Smooth muscle cell (in vitro differentiated cells): ENCODE results near the gene STRIT1. TPM values are rescaled to one million over a fixed set of nuclear protein-coding genes. Genes with fewer than 3 reads are reported as not detected.

Source experiments
- DNase-seq: peaks from one replicate; lab custom pipeline; 2025; ENCODE audit not compliant: unreplicated experiment; lab: John Stamatoyannopoulos, UW
- H2AFZ ChIP-seq: fragments of 200-600 bp; sonication (generic); 2 replicates; pipeline ENCODE4 v1.6.0; 2016; ENCODE audit warnings: antibody characterized with exemption, low read depth, mild to moderate bottlenecking
- H3F3A ChIP-seq: fragments of 200-600 bp; sonication (generic); 2 replicates; pipeline ENCODE4 v1.6.0; 2017; ENCODE audit warnings: antibody characterized with exemption, low read depth
- H3K27ac ChIP-seq: fragments of 200-600 bp; sonication (generic); 2 replicates; pipeline ENCODE4 v1.5.1; 2016; ENCODE audit warnings: low read depth, mild to moderate bottlenecking
- H3K27me3 ChIP-seq: fragments of 200-600 bp; sonication (generic); 2 replicates; pipeline ENCODE4 v1.6.1; 2016; ENCODE audit warnings: low read depth, mild to moderate bottlenecking
- H3K36me3 ChIP-seq: fragments of 200-600 bp; sonication (generic); 2 replicates; pipeline ENCODE4 v1.5.1; 2016; ENCODE audit warnings: low read depth
- H3K4me1 ChIP-seq: fragments of 200-600 bp; sonication (generic); 2 replicates; pipeline ENCODE4 v1.5.1; 2016; ENCODE audit warnings: low read depth
- H3K4me2 ChIP-seq: fragments of 200-600 bp; sonication (generic); 2 replicates; pipeline ENCODE4 v1.6.0; 2016; ENCODE audit warnings: mild to moderate bottlenecking
- H3K4me3 ChIP-seq: fragments of 200-600 bp; sonication (generic); 2 replicates; pipeline ENCODE4 v1.5.1; 2016; ENCODE audit warnings: mild to moderate bottlenecking
- H3K79me2 ChIP-seq: fragments of 200-600 bp; sonication (generic); 2 replicates; pipeline ENCODE4 v1.6.0; 2016; ENCODE audit warnings: low read depth, mild to moderate bottlenecking
- H3K9ac ChIP-seq: fragments of 200-600 bp; sonication (generic); 2 replicates; pipeline ENCODE4 v1.6.0; 2016; ENCODE audit warnings: low read depth
- H3K9me3 ChIP-seq: fragments of 200-600 bp; sonication (generic); replicated peaks from 2 replicates; pipeline ENCODE4 v1.5.1; 2016; ENCODE audit warnings: low read depth
- H4K20me1 ChIP-seq: fragments of 200-600 bp; sonication (generic); 2 replicates; pipeline ENCODE4 v1.6.0; 2016; ENCODE audit warnings: low read depth
- CTCF ChIP-seq: fragments of 200-600 bp; sonication (generic); IDR thresholded peaks from 2 replicates; pipeline ENCODE4 v1.5.1; 2017; ENCODE audit warnings: borderline replicate concordance, mild to moderate bottlenecking, antibody characterized with exemption; ENCODE audit not compliant: insufficient read depth, poor library complexity, severe bottlenecking
- WGBS: methylation state at CpG from one replicate; pipeline ENCODE4 v1.1.7; 2016; ENCODE audit warnings: low lambda C conversion rate; 5-methylcytosine and 5-hydroxymethylcytosine counted together
- polyA plus RNA-seq: library from polyadenylated mRNA; unstranded; fragments of >200 nt; fragmentation: Nextera tagmentation; extraction: Ambion mirVana; gene quantifications from 2 replicates; pipeline ENCODE4 v1.2.1, GENCODE V29; 2016
- total RNA-seq: library from RNA; depleted of rRNA; stranded (reverse); fragments of >200 nt; gene quantifications from 2 replicates; pipeline ENCODE4 v1.2.3, GENCODE V29; 2014

STRIT1 gene
- total and polyA plus RNA-seq, 2 experiments from 2014 or later = not detected

DNA sequence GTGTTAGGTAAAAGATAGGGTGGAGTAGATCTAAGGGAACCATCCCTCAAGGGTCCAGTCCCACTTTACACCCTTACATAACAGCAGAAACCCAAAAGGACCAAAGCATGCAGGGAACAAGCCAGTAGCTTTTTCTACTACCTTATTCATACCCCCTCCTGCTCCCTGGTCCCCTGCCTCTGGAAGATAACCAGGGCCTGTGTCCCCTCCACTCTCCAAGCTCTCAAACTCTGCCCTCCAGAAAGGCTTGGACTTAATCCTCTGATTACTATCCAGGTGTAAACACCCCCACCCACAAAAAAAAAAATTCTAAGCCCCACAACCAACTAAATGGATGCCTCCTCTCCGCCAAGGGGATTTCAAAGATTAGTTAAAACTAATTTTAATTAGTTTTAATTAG lies 33.9 kb upstream of the STRIT1 start:
- no peak overlapping the region for H3K4me2 ChIP-seq
- no peak overlapping the region for H3K27ac ChIP-seq
- DNase-seq = no peak
- no peaks in the 10 kb centered on the region for H3K9me3 ChIP-seq
- no peaks in the 10 kb centered on the region for H3K27me3 ChIP-seq
- H3K4me1 ChIP-seq = no peaks in the 10 kb centered on the region
- no peak overlapping the region for H3K4me3 ChIP-seq
- WGBS = 89% methylated on average over 1 of the region's 1 CpG
- H3K36me3 ChIP-seq = no peaks in the 10 kb centered on the region
- no peaks in the 10 kb centered on the region for H3F3A ChIP-seq
- H4K20me1 ChIP-seq = no peaks in the 10 kb centered on the region
- TF ChIP-seq CTCF = no peak
- H3K9ac ChIP-seq = no peak overlapping the region
- H2AFZ ChIP-seq = no peak overlapping the region
- no peaks in the 10 kb centered on the region for H3K79me2 ChIP-seq

DNA sequence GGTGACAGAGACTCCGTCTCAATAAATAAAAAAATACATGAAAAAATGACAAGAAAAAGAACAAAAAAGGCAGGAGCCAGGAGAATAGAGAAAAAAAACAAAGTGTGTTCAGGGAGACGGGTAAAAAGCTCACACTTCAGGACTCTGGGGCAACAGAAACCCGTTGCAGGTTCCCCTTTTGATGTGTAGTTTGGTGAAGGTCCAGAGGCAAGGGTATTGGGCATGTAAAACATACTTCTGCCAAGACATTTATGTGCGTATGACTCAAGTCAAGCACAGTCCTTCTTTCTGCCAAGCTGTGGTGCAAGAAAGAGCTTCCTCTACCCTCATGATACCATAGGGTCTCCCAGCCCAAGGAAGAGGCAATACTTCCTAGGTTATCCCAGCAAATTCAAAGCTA lies 33.4 kb upstream of the STRIT1 start:
- no peak for TF ChIP-seq CTCF
- no peaks in the 10 kb centered on the region for H3K9me3 ChIP-seq
- no peak overlapping the region for H3K27ac ChIP-seq
- no peak overlapping the region for H3K9ac ChIP-seq
- H3K4me1 ChIP-seq = no peaks in the 10 kb centered on the region
- no peak overlapping the region for H3K4me2 ChIP-seq
- H4K20me1 ChIP-seq = no peaks in the 10 kb centered on the region
- WGBS = 90% methylated on average over 4 of the region's 4 CpGs
- no peaks in the 10 kb centered on the region for H3F3A ChIP-seq
- H3K79me2 ChIP-seq = no peaks in the 10 kb centered on the region
- no peaks in the 10 kb centered on the region for H3K27me3 ChIP-seq
- DNase-seq = no peak
- H3K4me3 ChIP-seq = no peak overlapping the region
- no peaks in the 10 kb centered on the region for H3K36me3 ChIP-seq
- H2AFZ ChIP-seq = no peak overlapping the region

- DNase-seq = no peak
- no peak for TF ChIP-seq CTCF
- no peaks in the 10 kb centered on the region for H3K36me3 ChIP-seq
- no peaks in the 10 kb centered on the region for H3F3A ChIP-seq
- no peak overlapping the region for H3K9ac ChIP-seq
- no peaks in the 10 kb centered on the region for H3K27me3 ChIP-seq
- H2AFZ ChIP-seq = no peak overlapping the region
- WGBS = 83% methylated on average over 5 of the region's 5 CpGs
- no peaks in the 10 kb centered on the region for H4K20me1 ChIP-seq
- H3K4me1 ChIP-seq = no peaks in the 10 kb centered on the region
- H3K4me3 ChIP-seq = no peak overlapping the region
- no peaks in the 10 kb centered on the region for H3K9me3 ChIP-seq
- H3K79me2 ChIP-seq = no peaks in the 10 kb centered on the region
- no peak overlapping the region for H3K4me2 ChIP-seq
- no peak overlapping the region for H3K27ac ChIP-seq
These were observed 32.8 kb upstream of the STRIT1 start for GRCh38 chr3:155326244-155326643.

DNA sequence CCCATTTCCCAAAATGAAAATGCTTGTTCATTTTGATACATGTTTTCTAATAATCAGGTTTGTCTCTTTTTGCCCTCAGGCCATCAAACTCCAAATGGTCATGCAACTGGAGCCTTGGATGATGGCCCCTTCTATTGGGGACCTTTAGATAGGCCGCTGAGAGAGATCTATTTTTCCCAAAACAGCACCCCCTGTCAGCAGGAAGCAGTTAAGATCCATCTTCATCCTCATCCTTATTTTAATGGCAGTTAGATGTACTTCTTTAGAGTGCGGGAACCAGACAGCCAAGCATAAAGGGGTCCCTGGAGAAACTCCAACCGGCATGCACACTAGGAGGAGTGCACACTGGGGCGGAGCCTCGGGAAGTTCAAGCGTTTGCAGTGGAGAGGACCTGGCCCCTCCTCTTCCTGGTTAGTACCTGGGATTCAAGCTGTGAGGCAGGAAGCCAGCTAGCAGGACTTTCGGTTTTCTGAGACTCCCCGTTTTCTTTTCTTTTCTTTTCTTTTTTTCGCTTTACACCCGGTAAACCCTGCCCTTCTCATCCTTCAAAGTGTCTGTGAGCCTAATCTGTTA lies 31.9 kb upstream of the STRIT1 start:
- WGBS = 85% methylated on average over 10 of the region's 10 CpGs
- H4K20me1 ChIP-seq = no peaks in the 10 kb centered on the region

More for the DNA sequence above, 31.9 kb upstream of the STRIT1 start:
- Histone ChIP-seq H3K27me3 (no peaks in the 10 kb centered on the region), H3K36me3 (no peaks in the 10 kb centered on the region), H3K79me2 (no peaks in the 10 kb centered on the region), H3K9ac (no peak overlapping the region), H2AFZ (no peak overlapping the region), H3K4me2 (no peak overlapping the region), H3K9me3 (no peaks in the 10 kb centered on the region), H3K4me1 (no peaks in the 10 kb centered on the region), H3K27ac (no peak overlapping the region), H3K4me3 (no peak overlapping the region), H3F3A (no peaks in the 10 kb centered on the region)
- DNase-seq = no peak
- peak; percentile 14 for TF ChIP-seq CTCF
